Sigmoid colon (tissue), 4 donors: ENCODE data around the gene CREB3.
A peak's percentile ranks its signal among the peaks of the same experiment; 100 is the strongest.

Source experiments
- CTCF ChIP-seq, 4 experiments: fragments of 450-650 bp in 3 of 4; fragments of 200-600 bp in 1 of 4; IDR thresholded peaks; one replicate each; pipeline ENCODE4 v1.5.1; 2016 to 2019; ENCODE audit warnings: antibody characterized with exemption in 4 of 4, mild to moderate bottlenecking in 3 of 4, moderate library complexity in 2 of 4
- POLR2A ChIP-seq, 2 donors: fragments of 450-650 bp; IDR thresholded peaks; one replicate each; pipeline ENCODE4 v1.6.1; 2016; ENCODE audit warnings: antibody characterized with exemption in 2 of 2, mild to moderate bottlenecking in 2 of 2, moderate library complexity in 2 of 2
- POLR2AphosphoS5 ChIP-seq, 4 donors: sonication (generic); formaldehyde crosslinking; IDR thresholded peaks; one replicate each; pipeline ENCODE4 v1.6.1; 2017; ENCODE audit warnings: antibody characterized with exemption in 4 of 4

GRCh38 chr9:35757226-35757891 is 24.9 kb downstream of the CREB3 start:
- no peak for TF ChIP-seq CTCF (IDR thresholded peaks at IDR 0.05)
- TF ChIP-seq POLR2A (IDR thresholded peaks at IDR 0.05): no peak
- peak in 2 of 4 donors; percentile 8 to 33 for TF ChIP-seq POLR2AphosphoS5 (IDR thresholded peaks at IDR 0.05)
